GM18499 (cell line): ENCODE data around the gene C6orf141.
"Not testable (repeated sequence)": the region's sequence is repeated elsewhere in the genome, so short reads cannot be mapped to it uniquely, and the experiment has no call there.

ENCODE experiments used
- ATAC-seq: cut with Tn5 transposase; IDR thresholded peaks from one replicate; pipeline ENCODE4 v1.9.1; 2021; ENCODE audit warnings: moderate number of reproducible peaks; ENCODE audit not compliant: insufficient read depth, unreplicated experiment

Gene C6orf141

GRCh38 chr6:49565261-49565660, 14.8 kb downstream of the C6orf141 start:
- no peak for ATAC-seq

GRCh38 chr6:49565855-49566254, 15.4 kb downstream of the C6orf141 start:
- ATAC-seq = no peak

GRCh38 chr6:49570474-49571079, 20.1 kb downstream of the C6orf141 start:
- no peak for ATAC-seq

- ATAC-seq = no peak
These were observed 26.1 kb downstream of the C6orf141 start for GRCh38 chr6:49576618-49577017.

GRCh38 chr6:49579649-49580048, 29.2 kb downstream of the C6orf141 start:
- no peak for ATAC-seq

- no peak for ATAC-seq
These were observed 32.1 kb downstream of the C6orf141 start for GRCh38 chr6:49582529-49582928.

- ATAC-seq = not testable (repeated sequence)
These were observed 36.8 kb downstream of the C6orf141 start for GRCh38 chr6:49587262-49587661.
